HL-60 (cell line): Measurements from ENCODE around the gene UBE4B.

Experiments
- DNase-seq, 2 experiments: peaks; one replicate each; pipeline ENCODE4 v3.0.0-alpha.2; 2010 to 2020; ENCODE audit warnings: low read depth in 1 of 2, low spot score in 1 of 2
- H3K27ac ChIP-seq: fragments of 250-450 bp; sonication (Bioruptor Pico); replicated peaks from 2 replicates; pipeline ENCODE4 v1.5.1; 2020; ENCODE audit warnings: mild to moderate bottlenecking, moderate library complexity
- H3K27me3 ChIP-seq: fragments of 250-450 bp; sonication (Bioruptor Pico); 2 replicates; pipeline ENCODE4 v1.5.1; 2021; ENCODE audit warnings: mild to moderate bottlenecking, moderate library complexity; ENCODE audit not compliant: insufficient read depth, poor library complexity, severe bottlenecking
- H3K4me3 ChIP-seq: replicated peaks from 2 replicates; pipeline ENCODE4 v1.5.1; 2011; ENCODE audit warnings: mild to moderate bottlenecking, control low read depth, low read length; ENCODE audit not compliant: insufficient read depth
- CTCF ChIP-seq: IDR thresholded peaks from one replicate; pipeline ENCODE4 v1.5.1; 2011; ENCODE audit warnings: low read length, control low read depth, inconsistent platforms; ENCODE audit not compliant: insufficient read depth
- GABPA ChIP-seq: IDR thresholded peaks from 2 replicates; pipeline ENCODE4 v1.6.1; 2012; ENCODE audit warnings: low read depth
- POLR2AphosphoS5 ChIP-seq: IDR thresholded peaks from 2 replicates; pipeline ENCODE4 v1.6.1; 2012; ENCODE audit warnings: low read depth
- REST ChIP-seq: IDR thresholded peaks from 2 replicates; pipeline ENCODE4 v1.6.1; 2012; ENCODE audit warnings: low read depth; ENCODE audit not compliant: insufficient replicate concordance
- SPI1 ChIP-seq: IDR thresholded peaks from 2 replicates; pipeline ENCODE4 v1.6.1; 2012; ENCODE audit warnings: low read depth, mild to moderate bottlenecking, borderline replicate concordance

UBE4B gene

GRCh38 chr1:10207810-10208209 lies 175.1 kb downstream of the UBE4B start:
- H3K4me3 ChIP-seq = no peak overlapping the region
- TF ChIP-seq POLR2AphosphoS5 = no peak
- no peaks in the 10 kb centered on the region for H3K27me3 ChIP-seq
- DNase-seq = no peak
- no peak overlapping the region for H3K27ac ChIP-seq

GRCh38 chr1:10208537-10208936 lies 175.8 kb downstream of the UBE4B start:
- Histone ChIP-seq H3K27me3 (no peaks in the 10 kb centered on the region), H3K4me3 (no peak overlapping the region), H3K27ac (peak overlapping the region; percentile 18; the same call in 1 of the 2 replicates)
- no peak for TF ChIP-seq CTCF
- TF ChIP-seq SPI1 = peak; percentile 92
- DNase-seq = peak; percentile 71 to 92

- peak overlapping the region; percentile 30 for H3K27ac ChIP-seq
- TF ChIP-seq SPI1 = no peak
- no peak for TF ChIP-seq GABPA
- no peak for TF ChIP-seq POLR2AphosphoS5
- TF ChIP-seq CTCF = no peak
- TF ChIP-seq REST = no peak
Measured at GRCh38 chr1:10209590-10209904, 176.8 kb downstream of the UBE4B start.

GRCh38 chr1:10209905-10210810 lies 177.4 kb downstream of the UBE4B start, which contains the start of gene KIF1B:
TSS of gene KIF1B (plus strand) at chr1:10210570. CDS start at chr1:10232329, 21,759 bp downstream.
- no peaks in the 10 kb centered on the region for H3K27me3 ChIP-seq
- peak within 1 kb of the TSS; percentile 66 for H3K4me3 ChIP-seq
- TF ChIP-seq GABPA = no peak
- no peak for TF ChIP-seq SPI1
- peak; percentile 30 for TF ChIP-seq CTCF
- TF ChIP-seq POLR2AphosphoS5 = no peak
- TF ChIP-seq REST = no peak
- DNase-seq = peak; percentile 92 to 97
- H3K27ac ChIP-seq = peak within 1 kb of the TSS; percentile 30

More at GRCh38 chr1:10209590-10209904, 176.8 kb downstream of the UBE4B start:
- Histone ChIP-seq H3K27me3 (no peaks in the 10 kb centered on the region), H3K4me3 (peak overlapping the region; percentile 66)
- no peak for DNase-seq
